Mucosa of descending colon (tissue), 3 donors: Measurements from ENCODE around the gene KCNH2. TPM values are rescaled to one million over a fixed set of nuclear protein-coding genes. Genes with fewer than 3 reads are reported as not detected.

ENCODE experiments used
- ATAC-seq: fragments of 200-7000 bp; cut with Tn5 transposase; one replicate; pipeline ENCODE4 v1.9.1; 2020; ENCODE audit warnings: mild to moderate bottlenecking, moderate library complexity
- DNase-seq, 3 donors: peaks; one replicate each; pipeline ENCODE4 v3.0.0-alpha.2; 2020
- H3K36me3 ChIP-seq: fragments of 200-600 bp; one replicate; pipeline ENCODE4 v1.8.0; 2021; ENCODE audit warnings: low read depth, mild to moderate bottlenecking
- H3K4me1 ChIP-seq: fragments of 200-600 bp; one replicate; pipeline ENCODE4 v1.8.0; 2021; ENCODE audit warnings: low read depth, mild to moderate bottlenecking
- H3K4me3 ChIP-seq: fragments of 200-600 bp; one replicate; pipeline ENCODE4 v1.8.0; 2021; ENCODE audit warnings: mild to moderate bottlenecking
- H3K9me3 ChIP-seq: fragments of 200-600 bp; one replicate; pipeline ENCODE4 v1.8.0; 2021; ENCODE audit warnings: mild to moderate bottlenecking
- intact Hi-C, 2 donors: fragments of 100-400 bp; cut with DNase I in 1 of 2; cut with micrococcal nuclease in 1 of 2; formaldehyde crosslinking; loops; one replicate each; pipeline versions ENCODE4 v1.11.0 to v1.11.1; 2022; cut with DNase I, micrococcal nuclease
- total RNA-seq, 3 donors: library from RNA; stranded (reverse); fragmentation: NEBNext Ultra II Directional in 2 of 3; extraction: Animal tissue kit (Norgen Biotek cat#: 25700) in 2 of 3; gene quantifications; one replicate each; pipeline versions ENCODE4 v1.2.1 to v1.2.4, GENCODE V29; 2021 to 2023
- TF ChIP-seq, protein P1 (sequence below): fragments of 200-600 bp; IDR thresholded peaks from one replicate; pipeline ENCODE4 v1.8.0; 2022; ENCODE audit warnings: antibody characterized with exemption, mild to moderate bottlenecking
- donor health status: DM: no; HTN: no; CAD: no; lungs with moderate emphysema.
- donor health status: DM: no; HTN: no; CAD: no.
- donor health status: DM: no; HTN: yes; CAD: no.

KCNH2 gene
- total RNA-seq, 3 donors from 2014 or later = 2.9 to 87.1 (median 5.3) TPM

DNA sequence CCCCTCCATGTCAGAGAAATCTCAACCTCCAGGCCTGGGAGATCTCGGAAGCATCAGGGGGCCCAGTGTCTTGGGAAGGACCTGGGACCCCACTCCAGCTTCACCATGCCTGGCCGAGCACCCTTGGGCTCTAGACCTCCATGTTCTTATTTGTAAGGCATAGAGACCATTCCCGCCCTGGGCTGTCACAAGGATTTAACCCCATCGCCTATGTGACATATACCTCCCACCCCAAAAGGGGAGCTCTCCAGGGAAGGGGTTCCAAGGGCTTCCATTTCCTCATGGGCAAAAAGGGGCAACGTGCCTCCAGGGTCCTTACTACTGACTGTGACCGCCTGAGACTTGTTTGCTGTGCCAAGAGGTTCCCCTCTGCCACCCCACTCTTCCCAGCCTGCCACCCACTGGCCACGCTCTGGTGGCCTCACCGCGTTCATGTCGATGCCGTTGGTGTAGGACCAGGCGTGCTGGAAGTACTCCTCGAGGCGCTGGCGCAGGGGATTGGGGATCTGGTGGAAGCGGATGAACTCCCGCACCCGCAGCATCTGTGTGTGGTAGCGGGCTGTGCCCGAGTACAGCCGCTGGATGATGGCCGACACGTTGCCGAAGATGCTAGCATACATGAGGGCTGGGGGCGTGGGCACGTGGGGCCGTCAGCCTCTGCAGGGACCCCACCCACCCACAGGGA, 27.5 kb downstream of the KCNH2 start:
- intact Hi-C loops = no loop called here
- ATAC-seq = no peak
- DNase-seq = peak in 1 of 3 donors; percentile 15
- Histone ChIP-seq H3K4me1 (no peaks in the 10 kb centered on the region), H3K4me3 (no peak overlapping the region), H3K36me3 (no peaks in the 10 kb centered on the region), H3K9me3 (no peaks in the 10 kb centered on the region)
- TF ChIP-seq, protein P1, sequence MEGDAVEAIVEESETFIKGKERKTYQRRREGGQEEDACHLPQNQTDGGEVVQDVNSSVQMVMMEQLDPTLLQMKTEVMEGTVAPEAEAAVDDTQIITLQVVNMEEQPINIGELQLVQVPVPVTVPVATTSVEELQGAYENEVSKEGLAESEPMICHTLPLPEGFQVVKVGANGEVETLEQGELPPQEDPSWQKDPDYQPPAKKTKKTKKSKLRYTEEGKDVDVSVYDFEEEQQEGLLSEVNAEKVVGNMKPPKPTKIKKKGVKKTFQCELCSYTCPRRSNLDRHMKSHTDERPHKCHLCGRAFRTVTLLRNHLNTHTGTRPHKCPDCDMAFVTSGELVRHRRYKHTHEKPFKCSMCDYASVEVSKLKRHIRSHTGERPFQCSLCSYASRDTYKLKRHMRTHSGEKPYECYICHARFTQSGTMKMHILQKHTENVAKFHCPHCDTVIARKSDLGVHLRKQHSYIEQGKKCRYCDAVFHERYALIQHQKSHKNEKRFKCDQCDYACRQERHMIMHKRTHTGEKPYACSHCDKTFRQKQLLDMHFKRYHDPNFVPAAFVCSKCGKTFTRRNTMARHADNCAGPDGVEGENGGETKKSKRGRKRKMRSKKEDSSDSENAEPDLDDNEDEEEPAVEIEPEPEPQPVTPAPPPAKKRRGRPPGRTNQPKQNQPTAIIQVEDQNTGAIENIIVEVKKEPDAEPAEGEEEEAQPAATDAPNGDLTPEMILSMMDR = no peak

DNA sequence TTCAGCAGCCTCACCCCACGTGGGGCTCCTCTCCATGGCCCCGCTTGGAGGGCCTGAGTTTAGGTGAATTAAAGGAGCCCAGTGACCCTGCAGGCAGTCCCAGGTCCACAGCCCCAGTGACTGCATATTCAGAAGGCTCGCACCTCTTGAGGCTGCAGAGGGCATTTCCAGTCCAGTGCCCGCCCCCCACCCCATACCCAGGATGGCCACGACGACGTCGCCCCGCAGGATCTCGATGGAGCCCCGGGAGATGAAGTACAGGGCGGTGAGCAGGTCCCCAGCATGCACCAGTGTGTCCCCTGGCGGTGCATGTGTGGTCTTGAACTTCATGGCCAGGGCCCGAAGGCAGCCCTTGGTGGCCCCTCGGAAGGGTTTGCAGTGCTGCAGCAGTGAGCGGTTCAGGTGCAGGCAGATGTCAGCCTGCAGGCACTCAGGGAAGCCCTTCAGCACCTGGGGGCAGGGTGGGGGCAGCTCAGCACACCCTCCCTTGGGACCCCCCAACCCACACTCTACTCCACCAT, 28.1 kb downstream of the KCNH2 start:
- ATAC-seq = no peak
- no peak for DNase-seq
- no peaks in the 10 kb centered on the region for H3K4me1 ChIP-seq
- intact Hi-C loops = no loop called here
- H3K4me3 ChIP-seq = no peak overlapping the region
- TF ChIP-seq, protein P1 = no peak
- no peaks in the 10 kb centered on the region for H3K36me3 ChIP-seq
- no peaks in the 10 kb centered on the region for H3K9me3 ChIP-seq

DNA sequence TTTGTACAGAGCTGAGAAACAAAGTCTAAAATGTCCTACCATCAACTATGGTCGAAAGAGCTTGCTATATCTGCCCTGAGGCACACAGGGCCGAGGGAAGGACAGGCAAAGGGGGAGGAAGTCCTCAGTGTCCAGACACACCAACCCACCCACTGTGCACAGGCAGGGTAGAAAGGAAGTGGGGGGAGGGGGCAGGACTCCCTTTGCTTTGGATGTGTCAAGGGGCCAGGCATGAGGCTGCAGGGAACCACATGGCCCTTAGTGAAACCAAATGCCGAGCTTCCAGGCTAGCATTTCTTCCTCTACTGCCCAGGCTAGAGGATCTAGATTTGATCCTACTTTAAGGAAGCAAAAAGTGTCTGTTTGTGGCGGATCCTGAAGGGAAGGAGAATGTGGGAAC, 28.6 kb downstream of the KCNH2 start:
- TF ChIP-seq, protein P1 = no peak
- H3K4me1 ChIP-seq = no peaks in the 10 kb centered on the region
- H3K9me3 ChIP-seq = no peaks in the 10 kb centered on the region
- no peak overlapping the region for H3K4me3 ChIP-seq
- intact Hi-C loops = no loop called here
- ATAC-seq = no peak
- H3K36me3 ChIP-seq = no peaks in the 10 kb centered on the region
- peak in 1 of 3 donors; percentile 8 for DNase-seq

DNA sequence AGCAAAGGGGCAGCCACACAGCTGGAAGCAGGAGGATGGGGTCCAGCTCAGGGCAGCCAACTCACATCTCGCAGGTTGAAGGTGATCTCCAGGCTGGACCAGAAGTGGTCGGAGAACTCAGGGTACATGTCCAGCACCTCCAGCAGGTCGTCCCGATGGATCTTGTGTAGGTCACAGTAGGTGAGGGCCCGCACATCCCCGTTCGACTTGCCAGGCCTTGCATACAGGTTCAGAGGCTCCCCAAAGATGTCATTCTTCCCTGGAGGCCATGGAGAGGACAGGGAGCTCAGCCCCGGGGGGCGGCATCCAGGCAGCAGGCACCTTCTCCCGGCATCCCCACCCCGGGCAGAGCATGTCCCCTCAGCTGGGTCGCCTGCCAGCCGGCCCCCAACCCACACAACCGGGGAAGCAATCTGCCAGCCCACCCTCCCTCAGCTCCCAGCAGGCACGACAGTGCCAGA, 29.3 kb downstream of the KCNH2 start:
- TF ChIP-seq, protein P1 = no peak
- no peak overlapping the region for H3K4me3 ChIP-seq
- ATAC-seq (no peak), DNase-seq (peak in 1 of 3 donors; percentile 10)
- no peaks in the 10 kb centered on the region for H3K36me3 ChIP-seq
- H3K4me1 ChIP-seq = no peaks in the 10 kb centered on the region
- intact Hi-C loops = no loop called here
- no peaks in the 10 kb centered on the region for H3K9me3 ChIP-seq

DNA sequence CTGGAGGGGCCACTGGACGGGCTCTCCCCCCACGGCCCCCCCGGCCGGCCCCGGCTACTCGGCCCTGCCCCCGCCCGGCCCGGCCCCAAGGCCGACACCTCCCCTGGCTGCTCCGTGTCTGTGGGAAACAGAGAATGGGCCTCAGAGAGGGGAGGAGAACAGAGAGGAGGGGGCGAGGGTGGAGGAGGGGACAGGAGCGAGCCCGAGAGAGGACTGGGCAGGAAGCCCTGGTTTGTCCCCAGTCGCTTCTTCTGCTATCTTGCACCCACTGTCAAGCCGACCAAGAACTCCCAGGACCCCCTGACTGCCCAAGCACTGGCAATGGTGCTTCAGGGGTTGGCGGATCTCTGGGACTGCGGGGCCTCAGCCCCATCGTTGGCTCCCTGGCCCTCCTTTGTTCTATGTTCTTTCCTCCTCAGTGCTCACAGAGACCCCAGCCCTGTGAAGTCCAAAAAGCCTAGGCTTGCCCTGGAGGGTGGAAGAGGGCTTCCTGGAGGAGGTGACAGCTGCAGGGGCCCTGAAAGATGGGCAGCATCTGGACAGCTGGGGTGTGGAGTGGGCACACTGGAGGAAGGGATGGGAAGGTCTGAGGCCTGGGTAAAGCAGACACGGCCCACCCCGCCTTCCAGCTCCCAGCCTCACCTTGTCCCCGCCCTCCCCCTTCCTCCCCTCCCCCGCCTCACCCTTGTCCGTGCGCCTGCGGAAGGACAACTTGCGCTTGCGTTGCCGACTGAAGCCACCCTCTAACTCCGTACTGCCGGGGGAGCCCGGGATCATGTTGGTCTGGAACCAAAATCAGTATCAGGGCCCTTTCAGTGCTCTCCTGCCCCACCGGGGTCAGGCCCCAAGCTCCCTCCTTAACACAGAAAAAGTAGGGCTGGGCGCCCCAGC, 30.1 kb downstream of the KCNH2 start:
- ATAC-seq (no peak), DNase-seq (peak in 1 of 3 donors; percentile 16)
- Histone ChIP-seq H3K4me1 (no peaks in the 10 kb centered on the region), H3K9me3 (no peaks in the 10 kb centered on the region), H3K36me3 (no peaks in the 10 kb centered on the region), H3K4me3 (no peak overlapping the region)
- TF ChIP-seq, protein P1 = no peak
- intact Hi-C loops = no loop called here
